Fibroblast of pulmonary artery (primary cell): ENCODE measurements around the gene NFYC.

Experiments used
- DNase-seq: peaks from one replicate; pipeline ENCODE4 v3.0.0-alpha.2; 2010; ENCODE audit warnings: low read depth
- H3K4me3 ChIP-seq: replicated peaks from 2 replicates; pipeline ENCODE4 v1.5.1; 2011; ENCODE audit warnings: low read depth, mild to moderate bottlenecking, control low read depth, low read length, moderate library complexity
- CTCF ChIP-seq: IDR thresholded peaks from 2 replicates; pipeline ENCODE4 v1.5.1; 2011; ENCODE audit warnings: mild to moderate bottlenecking, control low read depth, low read length, inconsistent platforms; ENCODE audit errors: missing control alignments

NFYC gene

GRCh38 chr1:40808909-40809308 is 117.4 kb downstream of the NFYC start:
- TF ChIP-seq CTCF, result no peak

GRCh38 chr1:40810927-40811326 is 119.4 kb downstream of the NFYC start:
- no peak for DNase-seq
- no peak overlapping the region for H3K4me3 ChIP-seq
- no peak for TF ChIP-seq CTCF

More at GRCh38 chr1:40808909-40809308, 117.4 kb downstream of the NFYC start:
- no peak for DNase-seq
- H3K4me3 ChIP-seq, result no peak overlapping the region

DNA sequence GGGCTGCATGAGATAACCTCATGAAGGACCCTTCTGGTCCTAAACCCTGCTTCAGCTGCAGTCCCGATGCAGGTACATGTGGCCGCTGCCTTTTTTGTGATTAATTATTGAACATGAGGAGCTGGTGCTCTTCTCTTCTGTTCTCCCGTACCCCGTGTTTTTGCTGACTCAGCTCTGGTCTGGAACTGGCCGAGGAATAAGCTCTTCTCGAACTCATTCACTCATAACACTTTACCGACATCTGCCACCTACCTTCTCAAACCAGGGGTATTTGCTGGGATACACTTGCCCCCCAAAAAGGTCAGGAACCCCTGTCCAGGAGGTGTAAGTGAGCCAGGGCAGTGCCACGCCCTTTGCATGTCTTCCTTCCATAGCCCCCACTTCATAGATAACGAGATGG is 123.9 kb downstream of the NFYC start:
- TF ChIP-seq CTCF, result no peak
- no peak for DNase-seq
- no peak overlapping the region for H3K4me3 ChIP-seq

DNA sequence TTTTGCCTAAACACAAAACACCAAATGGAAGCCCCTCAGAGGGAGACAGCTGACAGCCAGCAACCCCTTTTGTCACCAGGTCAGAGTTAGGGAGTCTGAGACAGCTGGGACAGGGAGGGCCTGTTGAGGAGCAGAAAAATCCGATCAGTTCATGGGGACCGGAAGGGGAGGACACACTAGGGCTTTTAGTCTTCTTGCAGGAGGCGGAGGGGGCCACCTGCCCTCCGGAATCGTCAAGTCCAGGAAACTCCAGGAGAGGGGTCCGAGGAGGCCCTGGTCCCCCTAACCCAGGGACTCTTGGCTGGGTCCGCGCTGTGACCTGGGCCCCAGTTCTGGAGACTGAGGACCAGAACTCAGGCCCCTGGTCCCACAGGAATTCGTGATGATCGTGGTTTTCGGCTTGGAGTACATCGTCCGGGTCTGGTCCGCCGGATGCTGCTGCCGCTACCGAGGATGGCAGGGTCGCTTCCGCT is 126.3 kb downstream of the NFYC start:
- no peak for DNase-seq
- peak overlapping the region; percentile 40 for H3K4me3 ChIP-seq
- TF ChIP-seq CTCF, result no peak

GRCh38 chr1:40818264-40818961 is 126.9 kb downstream of the NFYC start:
- no peak for TF ChIP-seq CTCF
- H3K4me3 ChIP-seq, result peak overlapping the region; percentile 40
- DNase-seq, result no peak

GRCh38 chr1:40819101-40819500 is 127.6 kb downstream of the NFYC start:
- DNase-seq, result no peak
- no peak overlapping the region for H3K4me3 ChIP-seq
- TF ChIP-seq CTCF, result no peak

DNA sequence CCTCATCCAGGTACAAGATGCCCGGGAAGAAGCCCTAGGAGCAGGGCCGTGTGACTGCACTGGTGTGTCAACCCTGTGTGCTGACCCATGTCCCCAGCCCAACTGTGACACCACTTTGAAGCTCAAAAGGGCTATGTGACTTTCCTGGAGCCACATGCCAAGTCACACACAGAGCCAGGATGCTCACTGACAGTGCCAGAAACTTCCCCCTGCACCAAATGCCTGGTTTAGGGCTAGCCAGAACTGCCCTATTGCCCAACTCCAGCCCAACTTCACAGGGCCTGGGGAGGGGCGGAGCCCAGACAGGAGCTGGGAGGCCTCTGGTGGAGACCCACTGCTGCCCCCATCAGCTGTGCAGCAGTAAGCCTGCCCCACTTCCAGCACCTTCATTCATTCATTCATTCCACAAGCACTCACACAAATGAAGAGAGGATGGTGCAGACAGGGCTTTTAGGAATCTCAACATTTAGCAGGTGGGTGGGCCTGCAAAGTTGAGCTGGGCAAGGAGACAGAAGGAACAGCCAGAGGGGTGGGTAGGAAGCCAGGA is 128.8 kb downstream of the NFYC start:
- no peak for DNase-seq
- TF ChIP-seq CTCF, result no peak
- H3K4me3 ChIP-seq, result no peak overlapping the region
